WTC11 (cell line): Measurements from ENCODE around the gene RIBC2.

Experiments used
- ATF3 ChIP-seq: sonication (generic); formaldehyde crosslinking; conservative IDR thresholded peaks from 2 replicates; pipeline ENCODE4 v1.8.1; 2022; ENCODE audit warnings: mild to moderate bottlenecking, missing genetic modification reagents
- CREB1 ChIP-seq: sonication (generic); formaldehyde crosslinking; IDR thresholded peaks from 2 replicates; pipeline ENCODE4 v1.8.0; 2023; ENCODE audit warnings: mild to moderate bottlenecking, missing genetic modification reagents
- CTCF ChIP-seq: fragments of 200-600 bp; IDR thresholded peaks from 2 replicates; pipeline ENCODE4 v1.8.0; 2022; ENCODE audit warnings: antibody characterized with exemption
- E2F1 ChIP-seq: sonication (generic); formaldehyde crosslinking; IDR thresholded peaks from 2 replicates; pipeline ENCODE4 v1.8.0; 2022; ENCODE audit warnings: mild to moderate bottlenecking, missing genetic modification reagents
- GABPB1 ChIP-seq: sonication (generic); formaldehyde crosslinking; IDR thresholded peaks from 2 replicates; pipeline ENCODE4 v1.8.1; 2023; ENCODE audit warnings: mild to moderate bottlenecking, missing genetic modification reagents
- MYBL2 ChIP-seq: sonication (generic); formaldehyde crosslinking; IDR thresholded peaks from 2 replicates; pipeline ENCODE4 v1.8.1; 2023; ENCODE audit warnings: mild to moderate bottlenecking, moderate library complexity, missing genetic modification reagents
- NR2C2 ChIP-seq: sonication (generic); formaldehyde crosslinking; IDR thresholded peaks from 2 replicates; pipeline ENCODE4 v1.8.0; 2022; ENCODE audit warnings: mild to moderate bottlenecking, missing genetic modification reagents
- NR3C1 ChIP-seq: sonication (generic); formaldehyde crosslinking; conservative IDR thresholded peaks from 2 replicates; pipeline ENCODE4 v1.8.1; 2023; ENCODE audit warnings: low read depth, mild to moderate bottlenecking, missing genetic modification reagents
- RELA ChIP-seq: sonication (generic); formaldehyde crosslinking; IDR thresholded peaks from 2 replicates; pipeline ENCODE4 v1.8.1; 2022; ENCODE audit warnings: missing genetic modification reagents, mild to moderate bottlenecking, borderline replicate concordance
- STAT6 ChIP-seq: sonication (generic); formaldehyde crosslinking; conservative IDR thresholded peaks from 2 replicates; pipeline ENCODE4 v1.8.1; 2023; ENCODE audit warnings: mild to moderate bottlenecking, low read depth, missing genetic modification reagents, moderate library complexity
- TF ChIP-seq, protein P1 (sequence below): sonication (generic); formaldehyde crosslinking; IDR thresholded peaks from 2 replicates; pipeline ENCODE4 v1.8.0; 2022; ENCODE audit warnings: mild to moderate bottlenecking, missing genetic modification reagents

DNA sequence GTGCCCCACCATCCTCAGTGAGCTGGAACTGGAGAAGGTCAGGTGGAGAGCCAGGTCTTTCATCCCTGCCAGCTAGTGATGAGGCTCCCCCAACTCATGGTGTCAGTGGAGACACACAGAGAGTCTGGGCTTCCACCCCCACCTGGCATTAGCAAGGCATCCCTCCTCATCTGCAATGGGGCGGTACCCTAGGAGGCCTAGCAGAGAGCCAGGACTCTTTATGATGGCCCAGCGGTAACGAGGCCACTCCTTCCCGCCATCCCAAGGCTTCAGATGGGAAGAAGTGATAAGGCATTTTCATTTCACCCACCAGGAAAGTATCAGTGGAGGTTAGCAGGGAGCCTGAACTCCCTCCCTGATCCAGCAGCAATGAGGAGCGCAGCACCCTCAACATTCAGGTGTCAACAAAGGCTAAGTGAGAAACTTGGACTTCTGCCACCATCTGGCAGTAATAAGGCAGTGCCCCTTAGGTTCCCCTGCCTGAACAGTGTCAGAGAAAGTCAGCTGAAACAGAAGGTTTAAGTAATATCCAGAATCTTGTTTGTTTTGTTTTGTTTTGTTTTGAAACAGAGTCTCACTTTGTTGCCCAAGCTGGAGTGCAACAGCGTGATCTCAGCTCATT, 48.7 kb downstream of the RIBC2 start:
- TF ChIP-seq ATF3 (no peak), CTCF (no peak), CREB1 (no peak), MYBL2 (CRISPR knock-in tag) (no peak), GABPB1 (no peak), NR2C2 (no peak), NR3C1 (no peak), RELA (CRISPR knock-in tag) (no peak), E2F1 (CRISPR knock-in tag) (no peak), STAT6 (CRISPR knock-in tag) (no peak)
- TF ChIP-seq, protein P1, sequence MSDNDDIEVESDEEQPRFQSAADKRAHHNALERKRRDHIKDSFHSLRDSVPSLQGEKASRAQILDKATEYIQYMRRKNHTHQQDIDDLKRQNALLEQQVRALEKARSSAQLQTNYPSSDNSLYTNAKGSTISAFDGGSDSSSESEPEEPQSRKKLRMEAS (CRISPR knock-in tag): no peak
